ENCODE measurements around the gene TNPO2. TPM values are rescaled to one million over a fixed set of nuclear protein-coding genes. Genes with fewer than 3 reads are reported as not detected.
A peak's percentile ranks its signal among the peaks of the same experiment; 100 is the strongest.

TNPO2 gene
- total and polyA plus RNA-seq, 2 of the 13 experiments (the other 11 are each of a cell fraction or from before 2014, with no cell fraction given): 31.7 to 61.0 TPM

DNA sequence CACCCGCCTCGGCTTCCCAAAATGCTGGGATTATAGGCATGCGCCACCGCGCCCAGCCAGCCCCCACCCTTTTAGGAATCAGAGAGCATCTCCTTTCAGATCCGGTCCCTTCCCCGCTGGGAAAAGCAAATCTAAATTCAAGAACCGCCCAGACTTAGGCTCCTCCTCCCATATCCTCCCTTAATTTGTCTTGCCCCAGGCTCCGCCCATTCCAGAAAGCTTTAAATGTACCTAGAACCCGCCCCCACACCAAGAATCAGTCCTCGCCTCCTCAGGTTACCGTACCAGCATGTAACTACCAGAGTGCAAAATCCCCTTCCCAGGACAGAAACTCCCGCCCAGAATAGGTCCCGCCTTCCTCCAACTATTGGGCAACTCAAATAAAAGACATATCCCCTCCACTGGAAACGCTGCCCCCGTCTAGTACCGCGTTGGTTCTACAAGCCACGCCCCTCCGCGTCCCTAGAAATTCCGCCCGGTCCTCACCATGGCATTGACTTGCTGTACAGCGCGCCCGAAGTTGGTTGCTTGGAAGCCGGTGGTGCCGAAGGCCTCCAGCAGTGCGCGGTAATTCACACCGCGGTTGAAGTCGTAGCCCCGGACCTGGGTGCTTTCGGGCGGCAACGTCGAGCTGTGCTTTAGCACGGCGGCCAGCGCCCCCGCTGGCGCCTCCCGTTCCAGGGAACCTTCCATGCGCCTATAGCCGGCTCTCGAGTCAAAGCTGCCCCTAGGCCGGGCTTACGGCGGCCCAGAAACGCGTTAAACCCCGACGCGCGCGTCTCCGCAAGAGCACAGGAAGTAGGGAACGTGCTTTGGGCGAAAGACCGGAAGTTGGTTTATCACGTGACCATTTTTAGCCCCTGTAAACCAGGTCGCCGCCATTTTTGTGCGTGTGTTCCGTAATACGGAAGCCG, 42.4 kb downstream of the TNPO2 start, which contains the start of gene DHPS (continued):
- TF ChIP-seq, protein P1, sequence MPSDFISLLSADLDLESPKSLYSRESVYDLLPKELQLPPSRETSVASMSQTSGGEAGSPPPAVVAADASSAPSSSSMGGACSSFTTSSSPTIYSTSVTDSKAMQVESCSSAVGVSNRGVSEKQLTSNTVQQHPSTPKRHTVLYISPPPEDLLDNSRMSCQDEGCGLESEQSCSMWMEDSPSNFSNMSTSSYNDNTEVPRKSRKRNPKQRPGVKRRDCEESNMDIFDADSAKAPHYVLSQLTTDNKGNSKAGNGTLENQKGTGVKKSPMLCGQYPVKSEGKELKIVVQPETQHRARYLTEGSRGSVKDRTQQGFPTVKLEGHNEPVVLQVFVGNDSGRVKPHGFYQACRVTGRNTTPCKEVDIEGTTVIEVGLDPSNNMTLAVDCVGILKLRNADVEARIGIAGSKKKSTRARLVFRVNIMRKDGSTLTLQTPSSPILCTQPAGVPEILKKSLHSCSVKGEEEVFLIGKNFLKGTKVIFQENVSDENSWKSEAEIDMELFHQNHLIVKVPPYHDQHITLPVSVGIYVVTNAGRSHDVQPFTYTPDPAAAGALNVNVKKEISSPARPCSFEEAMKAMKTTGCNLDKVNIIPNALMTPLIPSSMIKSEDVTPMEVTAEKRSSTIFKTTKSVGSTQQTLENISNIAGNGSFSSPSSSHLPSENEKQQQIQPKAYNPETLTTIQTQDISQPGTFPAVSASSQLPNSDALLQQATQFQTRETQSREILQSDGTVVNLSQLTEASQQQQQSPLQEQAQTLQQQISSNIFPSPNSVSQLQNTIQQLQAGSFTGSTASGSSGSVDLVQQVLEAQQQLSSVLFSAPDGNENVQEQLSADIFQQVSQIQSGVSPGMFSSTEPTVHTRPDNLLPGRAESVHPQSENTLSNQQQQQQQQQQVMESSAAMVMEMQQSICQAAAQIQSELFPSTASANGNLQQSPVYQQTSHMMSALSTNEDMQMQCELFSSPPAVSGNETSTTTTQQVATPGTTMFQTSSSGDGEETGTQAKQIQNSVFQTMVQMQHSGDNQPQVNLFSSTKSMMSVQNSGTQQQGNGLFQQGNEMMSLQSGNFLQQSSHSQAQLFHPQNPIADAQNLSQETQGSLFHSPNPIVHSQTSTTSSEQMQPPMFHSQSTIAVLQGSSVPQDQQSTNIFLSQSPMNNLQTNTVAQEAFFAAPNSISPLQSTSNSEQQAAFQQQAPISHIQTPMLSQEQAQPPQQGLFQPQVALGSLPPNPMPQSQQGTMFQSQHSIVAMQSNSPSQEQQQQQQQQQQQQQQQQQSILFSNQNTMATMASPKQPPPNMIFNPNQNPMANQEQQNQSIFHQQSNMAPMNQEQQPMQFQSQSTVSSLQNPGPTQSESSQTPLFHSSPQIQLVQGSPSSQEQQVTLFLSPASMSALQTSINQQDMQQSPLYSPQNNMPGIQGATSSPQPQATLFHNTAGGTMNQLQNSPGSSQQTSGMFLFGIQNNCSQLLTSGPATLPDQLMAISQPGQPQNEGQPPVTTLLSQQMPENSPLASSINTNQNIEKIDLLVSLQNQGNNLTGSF (CRISPR knock-in tag; IDR thresholded peaks at IDR 0.05): 0 out of 2 replicates have a peak, but pooled peaks have one; percentile 37
- TF ChIP-seq SMYD3 (CRISPR knock-in tag; IDR thresholded peaks at IDR 0.05): 0 out of 2 replicates have a peak, but pooled peaks have one; percentile 70
- TF ChIP-seq GABPB1 (CRISPR knock-in tag; IDR thresholded peaks at IDR 0.05): peak; percentile 95
- TF ChIP-seq YY1 (IDR thresholded peaks at IDR 0.05; ENCODE audit: insufficient read depth, insufficient replicate concordance, low read depth, low read length): peak; percentile 96
- no peak for TF ChIP-seq ADNP (CRISPR knock-in tag; IDR thresholded peaks at IDR 0.05)
- peak; percentile 79; the same call in 1 of the 2 replicates for TF ChIP-seq REL (CRISPR knock-in tag; conservative IDR thresholded peaks at IDR 0.05)
- TF ChIP-seq AGO2 (optimal IDR thresholded peaks at IDR 0.05; ENCODE audit: low read depth, low read length): peak; percentile 91
- no peak; the same call in none of the 2 replicates for TF ChIP-seq CREB1 (IDR thresholded peaks at IDR 0.05)
- peak; percentile 68 for TF ChIP-seq CREB1 (CRISPR knock-in tag; IDR thresholded peaks at IDR 0.05)
- TF ChIP-seq ZNF589 (CRISPR knock-in tag; conservative IDR thresholded peaks at IDR 0.05): no peak
- TF ChIP-seq, protein P2, sequence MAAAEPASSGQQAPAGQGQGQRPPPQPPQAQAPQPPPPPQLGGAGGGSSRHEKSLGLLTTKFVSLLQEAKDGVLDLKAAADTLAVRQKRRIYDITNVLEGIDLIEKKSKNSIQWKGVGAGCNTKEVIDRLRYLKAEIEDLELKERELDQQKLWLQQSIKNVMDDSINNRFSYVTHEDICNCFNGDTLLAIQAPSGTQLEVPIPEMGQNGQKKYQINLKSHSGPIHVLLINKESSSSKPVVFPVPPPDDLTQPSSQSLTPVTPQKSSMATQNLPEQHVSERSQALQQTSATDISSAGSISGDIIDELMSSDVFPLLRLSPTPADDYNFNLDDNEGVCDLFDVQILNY (CRISPR knock-in tag; conservative IDR thresholded peaks at IDR 0.05): peak; percentile 44; the same call in 1 of the 2 replicates
- TF ChIP-seq, protein P3, sequence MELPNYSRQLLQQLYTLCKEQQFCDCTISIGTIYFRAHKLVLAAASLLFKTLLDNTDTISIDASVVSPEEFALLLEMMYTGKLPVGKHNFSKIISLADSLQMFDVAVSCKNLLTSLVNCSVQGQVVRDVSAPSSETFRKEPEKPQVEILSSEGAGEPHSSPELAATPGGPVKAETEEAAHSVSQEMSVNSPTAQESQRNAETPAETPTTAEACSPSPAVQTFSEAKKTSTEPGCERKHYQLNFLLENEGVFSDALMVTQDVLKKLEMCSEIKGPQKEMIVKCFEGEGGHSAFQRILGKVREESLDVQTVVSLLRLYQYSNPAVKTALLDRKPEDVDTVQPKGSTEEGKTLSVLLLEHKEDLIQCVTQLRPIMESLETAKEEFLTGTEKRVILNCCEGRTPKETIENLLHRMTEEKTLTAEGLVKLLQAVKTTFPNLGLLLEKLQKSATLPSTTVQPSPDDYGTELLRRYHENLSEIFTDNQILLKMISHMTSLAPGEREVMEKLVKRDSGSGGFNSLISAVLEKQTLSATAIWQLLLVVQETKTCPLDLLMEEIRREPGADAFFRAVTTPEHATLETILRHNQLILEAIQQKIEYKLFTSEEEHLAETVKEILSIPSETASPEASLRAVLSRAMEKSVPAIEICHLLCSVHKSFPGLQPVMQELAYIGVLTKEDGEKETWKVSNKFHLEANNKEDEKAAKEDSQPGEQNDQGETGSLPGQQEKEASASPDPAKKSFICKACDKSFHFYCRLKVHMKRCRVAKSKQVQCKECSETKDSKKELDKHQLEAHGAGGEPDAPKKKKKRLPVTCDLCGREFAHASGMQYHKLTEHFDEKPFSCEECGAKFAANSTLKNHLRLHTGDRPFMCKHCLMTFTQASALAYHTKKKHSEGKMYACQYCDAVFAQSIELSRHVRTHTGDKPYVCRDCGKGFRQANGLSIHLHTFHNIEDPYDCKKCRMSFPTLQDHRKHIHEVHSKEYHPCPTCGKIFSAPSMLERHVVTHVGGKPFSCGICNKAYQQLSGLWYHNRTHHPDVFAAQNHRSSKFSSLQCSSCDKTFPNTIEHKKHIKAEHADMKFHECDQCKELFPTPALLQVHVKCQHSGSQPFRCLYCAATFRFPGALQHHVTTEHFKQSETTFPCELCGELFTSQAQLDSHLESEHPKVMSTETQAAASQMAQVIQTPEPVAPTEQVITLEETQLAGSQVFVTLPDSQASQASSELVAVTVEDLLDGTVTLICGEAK (IDR thresholded peaks at IDR 0.05): peak; percentile 68
- TF ChIP-seq, protein P3 (CRISPR knock-in tag; IDR thresholded peaks at IDR 0.05): peak; percentile 75; the same call in 1 of the 2 replicates
